A549 (cell line): ENCODE measurements around the gene PEX16. TPM values are rescaled to one million over a fixed set of nuclear protein-coding genes. Genes with fewer than 3 reads are reported as not detected.

Source experiments
- ATAC-seq, 2 experiments: fragments of 200-7000 bp in 1 of 2; fragments of >200 bp in 1 of 2; cut with Nextera tagmentation in 1 of 2; cut with Tn5 transposase in 1 of 2; 3 replicates each; pipeline versions ENCODE4 v1.8.0 to v1.9.1; 2018 to 2020; ENCODE audit warnings: mild to moderate bottlenecking in 1 of 2, moderate library complexity in 1 of 2
- CTCF ChIA-PET: fragments of 300-600 bp; sonication (Branson Sonifier 250); formaldehyde crosslinking; extraction: SDS; loops from one replicate; lab custom pipeline; 2021; ENCODE audit warnings: antibody characterized with exemption, inconsistent platforms; lab: Yijun Ruan, JAX
- POLR2A ChIA-PET: fragments of 350-600 bp; formaldehyde crosslinking; extraction: SDS; loops from one replicate; lab custom pipeline; 2021; ENCODE audit warnings: antibody characterized with exemption, inconsistent platforms; lab: Yijun Ruan, JAX
- DNase-seq, 2 experiments: peaks; one replicate each; pipeline versions ENCODE4 v3.0.0 to v3.0.0-alpha.2; 2011 to 2016; ENCODE audit warnings: low read depth in 1 of 2, low spot score in 1 of 2
- FAIRE-seq: peaks from 2 replicates; lab custom pipeline; 2011; peaks lifted over from hg19 to GRCh38; lab: Jason Lieb, UNC
- H3K27ac ChIP-seq, 2 experiments: fragments of >200 bp; sonication (Bioruptor Twin); formaldehyde crosslinking; 3 replicates each; pipeline ENCODE4 v1.5.1; 2016 to 2017
- H3K4me1 ChIP-seq: fragments of >200 bp; sonication (Bioruptor Twin); formaldehyde crosslinking; 3 replicates; pipeline ENCODE4 v1.6.1; 2016
- H3K4me2 ChIP-seq: fragments of >200 bp; sonication (Bioruptor Twin); formaldehyde crosslinking; 3 replicates; pipeline ENCODE4 v1.6.1; 2016
- H3K4me3 ChIP-seq: fragments of >200 bp; sonication (Bioruptor Twin); formaldehyde crosslinking; 3 replicates; pipeline ENCODE4 v1.5.1; 2016
- H3K9me3 ChIP-seq: fragments of >200 bp; sonication (Bioruptor Twin); formaldehyde crosslinking; 3 replicates; pipeline ENCODE4 v1.6.1; 2016
- BHLHE40 ChIP-seq: IDR thresholded peaks from 2 replicates; pipeline ENCODE4 v1.6.1; 2012; ENCODE audit warnings: low read depth, low read length, inconsistent platforms
- CHD4 ChIP-seq: fragments of 200-600 bp; sonication (generic); IDR thresholded peaks from 2 replicates; pipeline ENCODE4 v1.6.1; 2016; ENCODE audit warnings: antibody characterized with exemption, mild to moderate bottlenecking, borderline replicate concordance
- EHF ChIP-seq: fragments of 250-450 bp; sonication (Bioruptor Pico); IDR thresholded peaks from 2 replicates; pipeline ENCODE4 v1.5.0; 2020; ENCODE audit warnings: mild to moderate bottlenecking
- EP300 ChIP-seq, 2 experiments: fragments of >200 bp; sonication (Bioruptor Twin); formaldehyde crosslinking; IDR thresholded peaks; 2 replicates in 1 of 2; 3 replicates in 1 of 2; pipeline ENCODE4 v1.6.1; 2016 to 2017
- FOSB ChIP-seq: fragments of 250-450 bp; sonication (Bioruptor Pico); IDR thresholded peaks from 2 replicates; pipeline ENCODE4 v1.5.0; 2020; ENCODE audit warnings: mild to moderate bottlenecking, moderate library complexity
- HEYL ChIP-seq: fragments of 250-450 bp; sonication (Bioruptor Pico); IDR thresholded peaks from 2 replicates; pipeline ENCODE4 v1.8.0; 2021; ENCODE audit warnings: mild to moderate bottlenecking, moderate library complexity
- HOXA7 ChIP-seq: fragments of 250-450 bp; sonication (Bioruptor Pico); IDR thresholded peaks from 2 replicates; pipeline ENCODE4 v1.5.0; 2020; ENCODE audit warnings: mild to moderate bottlenecking, moderate library complexity
- HOXB13 ChIP-seq: fragments of 250-450 bp; sonication (Bioruptor Pico); IDR thresholded peaks from 2 replicates; pipeline ENCODE4 v1.5.0; 2020; ENCODE audit warnings: low read depth, mild to moderate bottlenecking, moderate library complexity
- JUN ChIP-seq, 2 experiments: fragments of >200 bp; sonication (Bioruptor Twin); formaldehyde crosslinking; IDR thresholded peaks; 2 replicates in 1 of 2; 3 replicates in 1 of 2; pipeline ENCODE4 v1.6.1; 2016 to 2017
- JUNB ChIP-seq: fragments of >200 bp; sonication (Bioruptor Twin); formaldehyde crosslinking; IDR thresholded peaks from 2 replicates; pipeline ENCODE4 v1.6.1; 2016
- KDM1A ChIP-seq: fragments of 200-600 bp; sonication (generic); IDR thresholded peaks from 2 replicates; pipeline ENCODE4 v1.6.1; 2016; ENCODE audit warnings: low read depth, mild to moderate bottlenecking
- KDM5A ChIP-seq: fragments of 200-600 bp; sonication (generic); IDR thresholded peaks from 2 replicates; pipeline ENCODE4 v1.6.1; 2016; ENCODE audit warnings: antibody characterized with exemption, mild to moderate bottlenecking
- MAFK ChIP-seq: fragments of 450-650 bp; IDR thresholded peaks from 2 replicates; pipeline ENCODE4 v1.6.1; 2014; ENCODE audit not compliant: partially characterized antibody
- MAZ ChIP-seq: fragments of 150-350 bp; IDR thresholded peaks from 2 replicates; pipeline ENCODE4 v1.6.1; 2014; ENCODE audit warnings: antibody characterized with exemption, low read depth, low read length, borderline replicate concordance
- MYC ChIP-seq: IDR thresholded peaks from 2 replicates; pipeline ENCODE4 v1.6.1; 2012; ENCODE audit warnings: mild to moderate bottlenecking, inconsistent platforms, low read length, improper control_type of control experiment, borderline replicate concordance
- NFE2L2 ChIP-seq: fragments of 150-350 bp; conservative IDR thresholded peaks from 2 replicates; pipeline ENCODE4 v1.6.1; 2014; ENCODE audit warnings: low read length
- NPAS2 ChIP-seq: fragments of 250-450 bp; sonication (Bioruptor Pico); IDR thresholded peaks from 2 replicates; pipeline ENCODE4 v1.8.0; 2022; ENCODE audit warnings: mild to moderate bottlenecking, moderate library complexity, borderline replicate concordance
- NR3C1 ChIP-seq: fragments of >200 bp; sonication (Bioruptor Twin); formaldehyde crosslinking; IDR thresholded peaks from 3 replicates; pipeline ENCODE4 v1.6.1; 2017
- POLR2A ChIP-seq: IDR thresholded peaks from 2 replicates; pipeline ENCODE4 v1.6.1; 2012; ENCODE audit warnings: mild to moderate bottlenecking, low read length
- POLR2AphosphoS2 ChIP-seq: conservative IDR thresholded peaks from 2 replicates; pipeline ENCODE4 v1.6.1; 2012; ENCODE audit warnings: low read length, improper control_type of control experiment, inconsistent platforms
- RAD21 ChIP-seq, 2 experiments: fragments of >200 bp in 1 of 2; sonication (Bioruptor Twin) in 1 of 2; formaldehyde crosslinking in 1 of 2; IDR thresholded peaks in 1 of 2; conservative IDR thresholded peaks in 1 of 2; 2 replicates in 1 of 2; 3 replicates in 1 of 2; pipeline ENCODE4 v1.6.1; 2012 to 2018; ENCODE audit warnings: inconsistent platforms in 1 of 2
- RARB ChIP-seq: fragments of 250-450 bp; sonication (Bioruptor Pico); IDR thresholded peaks from 2 replicates; pipeline ENCODE4 v1.8.0; 2021; ENCODE audit warnings: mild to moderate bottlenecking, moderate library complexity
- RCOR1 ChIP-seq: fragments of 150-350 bp; IDR thresholded peaks from 2 replicates; pipeline ENCODE4 v1.6.1; 2014; ENCODE audit warnings: antibody characterized with exemption, low read length, low read depth
- RNF2 ChIP-seq: fragments of 200-600 bp; sonication (generic); IDR thresholded peaks from 2 replicates; pipeline ENCODE4 v1.6.1; 2016; ENCODE audit warnings: low read depth, mild to moderate bottlenecking, antibody characterized with exemption, moderate library complexity, borderline replicate concordance
- SMC3 ChIP-seq: fragments of >200 bp; sonication (Bioruptor Twin); formaldehyde crosslinking; IDR thresholded peaks from 3 replicates; pipeline ENCODE4 v1.6.1; 2018; ENCODE audit warnings: inconsistent platforms
- TFCP2L1 ChIP-seq: fragments of 250-450 bp; sonication (Bioruptor Pico); IDR thresholded peaks from 2 replicates; pipeline ENCODE4 v1.5.0; 2021; ENCODE audit warnings: mild to moderate bottlenecking
- USF2 ChIP-seq: fragments of 450-650 bp; IDR thresholded peaks from 2 replicates; pipeline ENCODE4 v1.6.1; 2014; ENCODE audit warnings: antibody characterized with exemption
- ZFP36 ChIP-seq: fragments of 450-650 bp; IDR thresholded peaks from 2 replicates; pipeline ENCODE4 v1.6.1; 2014; ENCODE audit warnings: borderline replicate concordance; ENCODE audit not compliant: partially characterized antibody
- WGBS: methylation state at CpG from one replicate; pipeline ENCODE4 v1.1.6; 2017; ENCODE audit errors: missing lambda C conversion rate; 5-methylcytosine and 5-hydroxymethylcytosine counted together
- polyA plus RNA-seq, 4 experiments: library from polyadenylated mRNA; depleted of rRNA in 3 of 4; stranded (reverse); fragments of >200 nt; fragmentation: RNase III in 1 of 4; extraction: RNeasy Plus Mini Kit Qiagen cat#74134 plus additional on column Dnase treatment in 1 of 4; gene quantifications; 2 replicates in 3 of 4; 3 replicates in 1 of 4; pipeline ENCODE4 v1.2.3, GENCODE V29; 2011 to 2017
- TF ChIP-seq, protein P1 (sequence below): IDR thresholded peaks from 2 replicates; pipeline ENCODE4 v1.6.1; 2012; ENCODE audit warnings: low read depth, borderline replicate concordance
- TF ChIP-seq, protein P2 (sequence below): fragments of >200 bp; sonication (Bioruptor Twin); formaldehyde crosslinking; IDR thresholded peaks from 3 replicates; pipeline ENCODE4 v1.6.1; 2016
- TF ChIP-seq, protein P3 (sequence below): IDR thresholded peaks from 2 replicates; pipeline ENCODE4 v1.6.1; 2012

Gene PEX16
- polyA plus RNA-seq, 2 of the 4 experiments (the other 2 are of a cell fraction) = 18.2 to 20.2 TPM

GRCh38 chr11:45918962-45919675, 1.4 kb upstream of the PEX16 start:
- no peak for TF ChIP-seq EHF
- no peak for TF ChIP-seq BHLHE40
- no peak for TF ChIP-seq NFE2L2
- no peak for TF ChIP-seq USF2
- TF ChIP-seq POLR2AphosphoS2 = no peak
- no peak for TF ChIP-seq NR3C1
- no peak for TF ChIP-seq KDM1A
- TF ChIP-seq JUN (IDR thresholded peaks at IDR 0.05) = no peak
- TF ChIP-seq RCOR1 = no peak
- TF ChIP-seq TFCP2L1 (CRISPR knock-in tag) = no peak
- no peak for TF ChIP-seq FOSB (CRISPR knock-in tag)
- no peak for TF ChIP-seq HOXB13 (CRISPR knock-in tag)
- no peak for TF ChIP-seq RAD21 (conservative IDR thresholded peaks at IDR 0.05 in 1 of 2, IDR thresholded peaks at IDR 0.05 in 1 of 2)
- TF ChIP-seq, protein P1, sequence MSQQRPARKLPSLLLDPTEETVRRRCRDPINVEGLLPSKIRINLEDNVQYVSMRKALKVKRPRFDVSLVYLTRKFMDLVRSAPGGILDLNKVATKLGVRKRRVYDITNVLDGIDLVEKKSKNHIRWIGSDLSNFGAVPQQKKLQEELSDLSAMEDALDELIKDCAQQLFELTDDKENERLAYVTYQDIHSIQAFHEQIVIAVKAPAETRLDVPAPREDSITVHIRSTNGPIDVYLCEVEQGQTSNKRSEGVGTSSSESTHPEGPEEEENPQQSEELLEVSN = no peak
- no peak for TF ChIP-seq RARB
- no peak for TF ChIP-seq POLR2A
- no peak for TF ChIP-seq EP300 (IDR thresholded peaks at IDR 0.05)
- no peak for TF ChIP-seq NPAS2 (CRISPR knock-in tag)
- TF ChIP-seq, protein P2, sequence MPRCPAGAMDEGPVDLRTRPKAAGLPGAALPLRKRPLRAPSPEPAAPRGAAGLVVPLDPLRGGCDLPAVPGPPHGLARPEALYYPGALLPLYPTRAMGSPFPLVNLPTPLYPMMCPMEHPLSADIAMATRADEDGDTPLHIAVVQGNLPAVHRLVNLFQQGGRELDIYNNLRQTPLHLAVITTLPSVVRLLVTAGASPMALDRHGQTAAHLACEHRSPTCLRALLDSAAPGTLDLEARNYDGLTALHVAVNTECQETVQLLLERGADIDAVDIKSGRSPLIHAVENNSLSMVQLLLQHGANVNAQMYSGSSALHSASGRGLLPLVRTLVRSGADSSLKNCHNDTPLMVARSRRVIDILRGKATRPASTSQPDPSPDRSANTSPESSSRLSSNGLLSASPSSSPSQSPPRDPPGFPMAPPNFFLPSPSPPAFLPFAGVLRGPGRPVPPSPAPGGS = no peak
- no peak for TF ChIP-seq HOXA7 (CRISPR knock-in tag)
- Histone ChIP-seq H3K4me2 (peak overlapping the region; percentile 86), H3K27ac (peak overlapping the region in 1 of 2 experiments; percentile 96; a peak in 2 of 6 replicates), H3K4me1 (peaks cover 13% of the 10 kb centered on the region; the same call in 2 of the 3 replicates), H3K4me3 (peak overlapping the region; percentile 81; the same call in 1 of the 3 replicates), H3K9me3 (no peaks in the 10 kb centered on the region)
- FAIRE-seq = no peak
- WGBS = 47% methylated on average over 7 of the region's 7 CpGs
- ChIA-PET CTCF (interaction anchor here (2.7 to 3.6 kb wide), 2 partner anchors 9 to 46 kb away, joined by 9 to 12 read pairs; no protein-coding TSS in a partner anchor), POLR2A (no interaction called here)
- no peak for ATAC-seq
- no peak for DNase-seq

DNA sequence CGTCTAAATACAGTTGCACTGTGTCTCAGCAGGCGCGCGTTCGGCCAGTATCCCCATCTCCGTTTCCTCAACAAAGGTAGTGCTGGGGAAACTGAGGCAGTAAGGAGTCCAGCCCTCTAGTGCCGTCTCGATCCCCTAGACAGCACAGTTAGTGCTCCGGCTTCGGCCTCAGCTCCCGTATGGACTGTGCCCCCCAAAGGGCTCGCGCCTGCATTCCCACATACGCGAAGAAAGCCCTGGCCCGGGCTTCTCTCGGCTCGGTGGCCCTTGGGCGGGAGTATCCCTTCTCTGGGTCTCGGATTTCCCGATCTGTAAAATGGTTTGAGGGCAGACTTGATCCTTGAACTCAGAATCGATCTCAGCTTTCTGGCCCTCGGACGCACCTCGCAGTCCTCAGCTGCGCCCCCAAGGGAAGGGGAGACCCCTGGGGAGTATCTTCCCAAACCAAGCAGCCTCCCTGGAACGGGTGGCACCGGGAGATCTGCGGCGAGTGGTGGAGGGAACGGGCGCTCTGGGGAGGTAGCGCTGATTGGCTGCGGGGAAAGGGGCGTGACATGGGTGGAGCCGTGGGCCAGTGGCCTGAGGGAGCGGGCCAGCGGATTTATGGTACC, 759 bp upstream of the PEX16 start:
- Histone ChIP-seq H3K27ac (peak overlapping the region; percentile 88 to 96), H3K4me3 (peak overlapping the region; percentile 81), H3K9me3 (no peaks in the 10 kb centered on the region), H3K4me2 (peak overlapping the region; percentile 86), H3K4me1 (peaks cover 13% of the 10 kb centered on the region; the same call in 2 of the 3 replicates)
- ATAC-seq (peak; percentile 77 to 89), DNase-seq (peak; percentile 66 to 91), FAIRE-seq (no peak)
- under 1% methylated on average over 37 of the region's 38 CpGs for WGBS
- no peak for TF ChIP-seq HEYL (CRISPR knock-in tag)
- TF ChIP-seq USF2 = no peak
- TF ChIP-seq SMC3 = no peak
- no peak for TF ChIP-seq JUNB
- TF ChIP-seq, protein P3, sequence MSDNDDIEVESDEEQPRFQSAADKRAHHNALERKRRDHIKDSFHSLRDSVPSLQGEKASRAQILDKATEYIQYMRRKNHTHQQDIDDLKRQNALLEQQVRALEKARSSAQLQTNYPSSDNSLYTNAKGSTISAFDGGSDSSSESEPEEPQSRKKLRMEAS = peak; percentile 29; the same call in 1 of the 2 replicates
- 0 out of 2 replicates have a peak, but pooled peaks have one; percentile 54 for TF ChIP-seq RNF2
- TF ChIP-seq, protein P1 = peak; percentile 69
- 0 out of 2 replicates have a peak, but pooled peaks have one; percentile 24 for TF ChIP-seq CHD4
- peak; percentile 59 for TF ChIP-seq POLR2A
- no peak for TF ChIP-seq MAZ
- TF ChIP-seq MYC = no peak
- peak; percentile 29; the same call in 1 of the 2 replicates for TF ChIP-seq KDM5A
- no peak for TF ChIP-seq MAFK
- no peak for TF ChIP-seq ZFP36
- no peak for TF ChIP-seq EHF
- TF ChIP-seq KDM1A = peak; percentile 64; the same call in 1 of the 2 replicates
- ChIA-PET CTCF (interaction anchor here (0.9 to 3.6 kb wide), 4 partner anchors 9 to 52 kb away, joined by 3 to 12 read pairs (median 6); no protein-coding TSS in a partner anchor), POLR2A (interaction anchor here (0.7 to 1.4 kb wide), 9 partner anchors 8 to 203 kb away, joined by 3 to 9 read pairs (median 6); partner anchors contain the start of gene PHF21A)
